Activated CD8-positive, alpha-beta memory T cell treated with anti-CD3 and anti-CD28 coated beads, Interleukin-2, amount 10 ng/mL, durations not matched to agents 7 days and 5 days (primary cell): ENCODE results near the gene LYZL6. TPM values are rescaled to one million over a fixed set of nuclear protein-coding genes. Genes with fewer than 3 reads are reported as not detected.

Source experiments
- total RNA-seq, 2 experiments: library from RNA; stranded (reverse); gene quantifications; one replicate each; pipeline ENCODE4 v1.2.3, GENCODE V29; 2021

The LYZL6 gene
- total RNA-seq, 2 experiments from 2014 or later: not detected

Other genes with a start within 250 kb of the LYZL6 start
- under 1 TPM in 1 of 2 experiments, not detected in 1; 0.37 TPM for gene RASL10B, start 212.1 kb downstream of the LYZL6 start, total RNA-seq
- not detected for gene GAS2L2, start 190.5 kb downstream of the LYZL6 start, total RNA-seq
- not detected for gene C17orf50, start 182.8 kb downstream of the LYZL6 start, total RNA-seq
- not detected for gene MMP28, start 148.1 kb downstream of the LYZL6 start, total RNA-seq
- 100 to 1,000 TPM; 333 to 366 TPM for gene TAF15, start 134.2 kb downstream of the LYZL6 start, total RNA-seq
- gene HEATR9, start 74.8 kb downstream of the LYZL6 start, total RNA-seq: 1 to 10 TPM; 6.4 to 6.7 TPM
- gene CCL5, start 63.4 kb downstream of the LYZL6 start, total RNA-seq: 1,000 to 10,000 TPM in 1 of 2 experiments, 100 to 1,000 TPM in 1; 973 to 1,249 TPM
- 10 to 100 TPM; 13.5 to 18.5 TPM for gene RDM1, start 12.9 kb downstream of the LYZL6 start, total RNA-seq
- not detected for gene CCL16, start 37.8 kb upstream of the LYZL6 start, total RNA-seq
- not detected for gene CCL14, start 43.0 kb upstream of the LYZL6 start, total RNA-seq
- not detected for gene CCL15, start 57.8 kb upstream of the LYZL6 start, total RNA-seq
- under 1 TPM in 1 of 2 experiments, not detected in 1; 0.82 TPM for gene CCL23, start 74.3 kb upstream of the LYZL6 start, total RNA-seq
- gene CCL18, start 120.6 kb upstream of the LYZL6 start, total RNA-seq: not detected
- gene CCL3, start 146.4 kb upstream of the LYZL6 start, total RNA-seq: 100 to 1,000 TPM in 1 of 2 experiments, 10 to 100 TPM in 1; 77.2 to 634 TPM
- gene CCL4, start 160.1 kb upstream of the LYZL6 start, total RNA-seq: 100 to 1,000 TPM in 1 of 2 experiments, 10 to 100 TPM in 1; 66.7 to 367 TPM
- 1 to 10 TPM; 5.8 to 9.9 TPM for gene TBC1D3B, start 232.9 kb upstream of the LYZL6 start, total RNA-seq